Smooth muscle cell (in vitro differentiated cells): ENCODE results near the gene DUSP28. TPM values are rescaled to one million over a fixed set of nuclear protein-coding genes. Genes with fewer than 3 reads are reported as not detected.

Source experiments
- DNase-seq: peaks from one replicate; lab custom pipeline; 2025; ENCODE audit not compliant: unreplicated experiment; lab: John Stamatoyannopoulos, UW
- H2AFZ ChIP-seq: fragments of 200-600 bp; sonication (generic); 2 replicates; pipeline ENCODE4 v1.6.0; 2016; ENCODE audit warnings: antibody characterized with exemption, low read depth, mild to moderate bottlenecking
- H3F3A ChIP-seq: fragments of 200-600 bp; sonication (generic); 2 replicates; pipeline ENCODE4 v1.6.0; 2017; ENCODE audit warnings: antibody characterized with exemption, low read depth
- H3K27ac ChIP-seq: fragments of 200-600 bp; sonication (generic); 2 replicates; pipeline ENCODE4 v1.5.1; 2016; ENCODE audit warnings: low read depth, mild to moderate bottlenecking
- H3K27me3 ChIP-seq: fragments of 200-600 bp; sonication (generic); 2 replicates; pipeline ENCODE4 v1.6.1; 2016; ENCODE audit warnings: low read depth, mild to moderate bottlenecking
- H3K36me3 ChIP-seq: fragments of 200-600 bp; sonication (generic); 2 replicates; pipeline ENCODE4 v1.5.1; 2016; ENCODE audit warnings: low read depth
- H3K4me1 ChIP-seq: fragments of 200-600 bp; sonication (generic); 2 replicates; pipeline ENCODE4 v1.5.1; 2016; ENCODE audit warnings: low read depth
- H3K4me2 ChIP-seq: fragments of 200-600 bp; sonication (generic); 2 replicates; pipeline ENCODE4 v1.6.0; 2016; ENCODE audit warnings: mild to moderate bottlenecking
- H3K4me3 ChIP-seq: fragments of 200-600 bp; sonication (generic); 2 replicates; pipeline ENCODE4 v1.5.1; 2016; ENCODE audit warnings: mild to moderate bottlenecking
- H3K79me2 ChIP-seq: fragments of 200-600 bp; sonication (generic); 2 replicates; pipeline ENCODE4 v1.6.0; 2016; ENCODE audit warnings: low read depth, mild to moderate bottlenecking
- H3K9ac ChIP-seq: fragments of 200-600 bp; sonication (generic); 2 replicates; pipeline ENCODE4 v1.6.0; 2016; ENCODE audit warnings: low read depth
- H3K9me3 ChIP-seq: fragments of 200-600 bp; sonication (generic); replicated peaks from 2 replicates; pipeline ENCODE4 v1.5.1; 2016; ENCODE audit warnings: low read depth
- H4K20me1 ChIP-seq: fragments of 200-600 bp; sonication (generic); 2 replicates; pipeline ENCODE4 v1.6.0; 2016; ENCODE audit warnings: low read depth
- WGBS: methylation state at CpG from one replicate; pipeline ENCODE4 v1.1.7; 2016; ENCODE audit warnings: low lambda C conversion rate; 5-methylcytosine and 5-hydroxymethylcytosine counted together
- polyA plus RNA-seq: library from polyadenylated mRNA; unstranded; fragments of >200 nt; fragmentation: Nextera tagmentation; extraction: Ambion mirVana; gene quantifications from 2 replicates; pipeline ENCODE4 v1.2.1, GENCODE V29; 2016
- total RNA-seq: library from RNA; depleted of rRNA; stranded (reverse); fragments of >200 nt; gene quantifications from 2 replicates; pipeline ENCODE4 v1.2.3, GENCODE V29; 2014
- TF ChIP-seq, protein P1 (sequence below): fragments of 200-600 bp; sonication (generic); IDR thresholded peaks from 2 replicates; pipeline ENCODE4 v1.5.1; 2017; ENCODE audit warnings: borderline replicate concordance, mild to moderate bottlenecking, antibody characterized with exemption; ENCODE audit not compliant: insufficient read depth, poor library complexity, severe bottlenecking

DUSP28 gene
- total and polyA plus RNA-seq, 2 experiments from 2014 or later: 2.2 to 6.4 TPM

DNA sequence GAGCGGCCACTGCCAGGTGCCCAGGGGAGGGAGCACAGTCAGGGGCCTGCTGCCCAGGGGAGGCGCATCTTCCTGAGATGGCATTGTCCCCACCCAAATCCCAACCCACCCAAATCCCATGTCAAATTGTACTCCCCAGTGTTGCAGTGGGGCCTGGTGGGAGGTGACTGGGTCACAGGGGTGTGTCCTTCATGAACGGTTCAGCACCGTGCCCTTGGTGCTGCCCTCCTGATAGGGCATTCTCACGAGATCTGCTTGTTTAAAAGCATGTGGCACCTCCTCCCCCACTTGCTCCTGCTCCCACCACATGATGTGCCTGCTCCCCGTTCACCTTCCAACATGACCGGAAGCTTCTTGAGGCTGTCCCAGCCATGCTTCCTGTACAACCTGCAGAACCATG, 30.0 kb upstream of the DUSP28 start:
- 82% methylated on average over 7 of the region's 7 CpGs for WGBS
- Histone ChIP-seq H3K4me3 (no peak overlapping the region), H3K9ac (no peak overlapping the region), H3K27me3 (no peaks in the 10 kb centered on the region), H3K4me1 (no peaks in the 10 kb centered on the region), H3F3A (no peaks in the 10 kb centered on the region), H3K79me2 (no peaks in the 10 kb centered on the region), H3K4me2 (no peak overlapping the region), H3K27ac (no peak overlapping the region), H3K36me3 (peaks cover 13% of the 10 kb centered on the region), H4K20me1 (no peaks in the 10 kb centered on the region), H2AFZ (no peak overlapping the region), H3K9me3 (peaks cover 21% of the 10 kb centered on the region)
- DNase-seq: no peak
- TF ChIP-seq, protein P1, sequence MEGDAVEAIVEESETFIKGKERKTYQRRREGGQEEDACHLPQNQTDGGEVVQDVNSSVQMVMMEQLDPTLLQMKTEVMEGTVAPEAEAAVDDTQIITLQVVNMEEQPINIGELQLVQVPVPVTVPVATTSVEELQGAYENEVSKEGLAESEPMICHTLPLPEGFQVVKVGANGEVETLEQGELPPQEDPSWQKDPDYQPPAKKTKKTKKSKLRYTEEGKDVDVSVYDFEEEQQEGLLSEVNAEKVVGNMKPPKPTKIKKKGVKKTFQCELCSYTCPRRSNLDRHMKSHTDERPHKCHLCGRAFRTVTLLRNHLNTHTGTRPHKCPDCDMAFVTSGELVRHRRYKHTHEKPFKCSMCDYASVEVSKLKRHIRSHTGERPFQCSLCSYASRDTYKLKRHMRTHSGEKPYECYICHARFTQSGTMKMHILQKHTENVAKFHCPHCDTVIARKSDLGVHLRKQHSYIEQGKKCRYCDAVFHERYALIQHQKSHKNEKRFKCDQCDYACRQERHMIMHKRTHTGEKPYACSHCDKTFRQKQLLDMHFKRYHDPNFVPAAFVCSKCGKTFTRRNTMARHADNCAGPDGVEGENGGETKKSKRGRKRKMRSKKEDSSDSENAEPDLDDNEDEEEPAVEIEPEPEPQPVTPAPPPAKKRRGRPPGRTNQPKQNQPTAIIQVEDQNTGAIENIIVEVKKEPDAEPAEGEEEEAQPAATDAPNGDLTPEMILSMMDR: no peak

DNA sequence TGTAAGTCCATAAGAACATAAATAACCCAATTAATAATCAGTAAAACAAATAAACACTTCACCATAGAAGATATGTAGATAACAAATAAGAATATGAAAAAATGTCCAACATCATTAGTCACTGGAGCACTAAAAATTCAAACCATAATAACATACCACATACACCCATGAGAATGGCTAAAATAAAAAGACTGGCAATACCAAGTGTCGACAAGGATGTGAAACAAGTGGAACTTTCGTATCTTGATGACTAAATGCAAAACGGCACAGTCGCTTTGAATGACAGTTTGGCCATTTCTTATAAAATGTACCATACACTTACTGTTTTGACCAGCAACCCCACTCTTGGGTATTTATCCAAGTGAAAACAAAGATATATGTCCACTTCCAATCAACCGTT, 29.1 kb upstream of the DUSP28 start:
- H4K20me1 ChIP-seq: no peaks in the 10 kb centered on the region
- H3K36me3 ChIP-seq: peaks cover 13% of the 10 kb centered on the region
- no peaks in the 10 kb centered on the region for H3F3A ChIP-seq
- TF ChIP-seq, protein P1: no peak
- no peak overlapping the region for H3K9ac ChIP-seq
- no peak overlapping the region for H2AFZ ChIP-seq
- no peaks in the 10 kb centered on the region for H3K4me1 ChIP-seq
- no peak overlapping the region for H3K4me3 ChIP-seq
- no peaks in the 10 kb centered on the region for H3K79me2 ChIP-seq
- H3K9me3 ChIP-seq: peaks cover 21% of the 10 kb centered on the region
- no peak overlapping the region for H3K4me2 ChIP-seq
- H3K27ac ChIP-seq: no peak overlapping the region
- DNase-seq: no peak
- H3K27me3 ChIP-seq: no peaks in the 10 kb centered on the region
- whole genome bisulfite sequencing: 95% methylated on average over 5 of the region's 5 CpGs

DNA sequence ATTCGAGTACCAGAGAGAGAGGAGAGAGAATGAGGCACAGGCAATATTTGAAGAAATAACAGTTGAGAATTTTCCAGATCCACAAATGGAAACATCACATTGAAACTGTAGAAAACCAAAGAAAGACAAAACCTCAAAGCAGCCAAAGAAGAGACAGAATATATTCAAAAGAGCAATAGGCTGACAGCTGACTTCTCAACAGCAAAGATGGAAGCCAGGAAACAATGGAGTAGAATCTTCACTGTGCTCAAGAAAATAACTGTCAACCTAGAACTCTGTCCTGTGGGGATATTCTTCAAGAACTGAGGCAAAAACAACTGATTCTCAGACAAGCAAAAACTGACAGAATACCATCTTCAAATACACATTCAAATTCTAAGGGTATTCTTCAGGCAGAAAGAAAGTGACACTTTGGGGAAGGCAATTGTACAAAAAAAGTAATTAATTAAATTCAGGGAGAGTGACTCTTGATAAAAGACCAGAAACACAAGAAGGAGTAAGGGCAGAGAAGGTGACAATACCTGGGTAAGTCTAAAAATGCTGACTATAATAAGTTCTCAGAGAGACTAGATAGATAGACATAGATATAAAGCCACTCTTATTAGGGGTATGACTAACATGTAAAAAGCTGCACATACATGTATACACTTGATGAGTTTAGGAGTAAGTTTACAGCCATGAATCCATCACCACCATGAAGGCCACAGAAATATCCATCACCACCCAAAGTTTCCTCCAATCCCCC, 28.0 kb upstream of the DUSP28 start:
- Histone ChIP-seq H3K27ac (no peak overlapping the region), H3K9ac (no peak overlapping the region), H3K9me3 (peaks cover 21% of the 10 kb centered on the region), H4K20me1 (no peaks in the 10 kb centered on the region), H3K79me2 (no peaks in the 10 kb centered on the region), H3K4me3 (no peak overlapping the region), H3K36me3 (peaks cover 13% of the 10 kb centered on the region), H3K4me2 (no peak overlapping the region), H3K4me1 (no peaks in the 10 kb centered on the region), H3K27me3 (no peaks in the 10 kb centered on the region), H2AFZ (no peak overlapping the region), H3F3A (no peaks in the 10 kb centered on the region)
- TF ChIP-seq, protein P1: no peak
- DNase-seq: no peak
- 97% methylated on average over 1 of the region's 1 CpG for WGBS
